K562 (cell line): ENCODE data around the gene TSTD2. TPM values are rescaled to one million over a fixed set of nuclear protein-coding genes. Genes with fewer than 3 reads are reported as not detected.

Experiments used
- ATAC-seq: fragments of 200-7000 bp; cut with Tn5 transposase; 3 replicates; pipeline ENCODE4 v1.9.1; 2020; ENCODE audit warnings: moderate library complexity
- BruUV-seq: library from RNA; stranded (reverse); fragments of 400-500 nt; replicated peaks from 2 replicates; lab custom pipeline; 2021; lab: Mats Ljungman, UMichigan
- CTCF ChIA-PET: fragments of 300-600 bp; formaldehyde crosslinking; extraction: SDS; loops from one replicate; lab custom pipeline; 2021; ENCODE audit warnings: low intra/inter-chr PET ratio; lab: Yijun Ruan, JAX
- POLR2A ChIA-PET: fragments of 300-600, 350-650 bp; sonication (Branson Sonifier 250); formaldehyde crosslinking; extraction: SDS; loops from one replicate; lab custom pipeline; 2021; ENCODE audit warnings: antibody characterized with exemption, inconsistent platforms; lab: Yijun Ruan, JAX
- DNase-seq, 4 experiments: peaks; one replicate each; pipeline versions ENCODE4 v3.0.0 to v3.0.0-alpha.2; 2011 to 2018; ENCODE audit warnings: low spot score in 3 of 4, mixed read lengths in 3 of 4; ENCODE audit errors: extremely low read depth in 1 of 4
- FAIRE-seq: peaks from 2 replicates; lab custom pipeline; 2011; peaks lifted over from hg19 to GRCh38; lab: Jason Lieb, UNC
- H2AFZ ChIP-seq: 2 replicates; pipeline ENCODE4 v1.6.0; 2011; ENCODE audit warnings: low read depth, low read length, control low read depth, inconsistent platforms
- H3K27ac ChIP-seq: fragments of 200-600 bp; 3 replicates; pipeline ENCODE4 v1.8.0; 2011; ENCODE audit warnings: low read depth, mild to moderate bottlenecking, control low read depth, inconsistent platforms, low read length, moderate library complexity, mixed read lengths; ENCODE audit errors: extremely low read depth
- H3K27me3 ChIP-seq, 2 experiments: fragments of 300-600 bp in 1 of 2; 2 replicates in 1 of 2; 3 replicates in 1 of 2; pipeline versions ENCODE4 v1.6.0 to v1.8.0; 2011; ENCODE audit warnings: inconsistent platforms in 2 of 2, low read length in 2 of 2, mild to moderate bottlenecking in 1 of 2, mixed read lengths in 1 of 2, moderate library complexity in 1 of 2; ENCODE audit not compliant: control insufficient read depth in 2 of 2, insufficient read depth in 2 of 2
- H3K36me3 ChIP-seq: fragments of 300-600 bp; 3 replicates; pipeline ENCODE4 v1.8.0; 2011; ENCODE audit warnings: mild to moderate bottlenecking, low read length, inconsistent platforms; ENCODE audit not compliant: control insufficient read depth, insufficient read depth
- H3K4me1 ChIP-seq, 2 experiments: fragments of 200-600 bp in 1 of 2; replicated peaks in 1 of 2; 2 replicates in 1 of 2; 3 replicates in 1 of 2; pipeline versions ENCODE4 v1.5.1 to v1.8.0; 2011; ENCODE audit warnings: inconsistent platforms in 2 of 2, low read length in 2 of 2, mild to moderate bottlenecking in 1 of 2, mixed read lengths in 1 of 2, moderate library complexity in 1 of 2; ENCODE audit not compliant: control insufficient read depth in 2 of 2, insufficient read depth in 2 of 2
- H3K4me2 ChIP-seq: 2 replicates; pipeline ENCODE4 v1.6.1; 2011; ENCODE audit warnings: low read length, control low read depth, inconsistent platforms, mixed read lengths; ENCODE audit not compliant: insufficient read depth
- H3K4me3 ChIP-seq: fragments of 200-600 bp; sonication (generic), shearing (Covaris generic); 2 replicates; pipeline ENCODE4 v1.5.1; 2016; ENCODE audit warnings: control low read depth, inconsistent platforms
- H3K79me2 ChIP-seq: fragments of 200-600 bp; 3 replicates; pipeline ENCODE4 v1.8.0; 2011; ENCODE audit warnings: low read length, inconsistent platforms; ENCODE audit not compliant: control insufficient read depth, insufficient read depth
- H3K9ac ChIP-seq, 2 experiments: 2 replicates each; pipeline versions ENCODE4 v1.6.0 to v1.6.1; 2011; ENCODE audit warnings: low read depth in 2 of 2, low read length in 2 of 2, control low read depth in 1 of 2, inconsistent platforms in 1 of 2, mild to moderate bottlenecking in 1 of 2, mixed read lengths in 1 of 2; ENCODE audit not compliant: insufficient read depth in 1 of 2
- H3K9me1 ChIP-seq: one replicate; pipeline ENCODE4 v1.6.0; 2011; ENCODE audit warnings: inconsistent platforms, mild to moderate bottlenecking, low read length, moderate library complexity; ENCODE audit not compliant: control insufficient read depth, insufficient read depth
- H3K9me3 ChIP-seq: replicated peaks from 2 replicates; pipeline ENCODE4 v1.5.1; 2011; ENCODE audit warnings: low read depth, low read length, inconsistent platforms; ENCODE audit not compliant: control insufficient read depth, insufficient read depth
- H4K20me1 ChIP-seq: replicated peaks from 2 replicates; pipeline ENCODE4 v1.6.1; 2011; ENCODE audit warnings: low read length, inconsistent platforms, mixed read lengths; ENCODE audit not compliant: control insufficient read depth, insufficient read depth
- ARNT ChIP-seq, 2 experiments: fragments of 450-650 bp; IDR thresholded peaks; 2 replicates each; pipeline ENCODE4 v1.6.1; 2016; ENCODE audit warnings: mild to moderate bottlenecking in 1 of 2
- CBX3 ChIP-seq, 2 experiments: IDR thresholded peaks; 1 replicate in 1 of 2; 2 replicates in 1 of 2; pipeline ENCODE4 v1.6.1; 2012; ENCODE audit warnings: inconsistent platforms in 2 of 2, low read length in 2 of 2, borderline replicate concordance in 1 of 2, control low read depth in 1 of 2
- FOXA1 ChIP-seq: fragments of 450-650 bp; IDR thresholded peaks from 2 replicates; pipeline ENCODE4 v1.6.1; 2016; ENCODE audit warnings: mild to moderate bottlenecking, borderline replicate concordance
- JUND ChIP-seq, 2 experiments: IDR thresholded peaks; 2 replicates in 1 of 2; 3 replicates in 1 of 2; pipeline ENCODE4 v1.6.1; 2011; ENCODE audit warnings: borderline replicate concordance in 2 of 2, low read depth in 2 of 2, low read length in 2 of 2, improper control_type of control experiment in 1 of 2, missing biosample characterization in 1 of 2, missing genetic modification characterization in 1 of 2, missing genetic modification reagents in 1 of 2
- MEF2A ChIP-seq: IDR thresholded peaks from 2 replicates; pipeline ENCODE4 v1.6.1; 2011; ENCODE audit warnings: low read depth, mild to moderate bottlenecking, low read length, moderate library complexity; ENCODE audit not compliant: control insufficient read depth
- RBM25 ChIP-seq: fragments of 200-400 bp; formaldehyde crosslinking; IDR thresholded peaks from 2 replicates; pipeline ENCODE4 v1.6.1; 2018; ENCODE audit warnings: low read length, low read depth, moderate library complexity; ENCODE audit not compliant: severe bottlenecking
- RBM34 ChIP-seq: fragments of 200-400 bp; formaldehyde crosslinking; IDR thresholded peaks from 2 replicates; pipeline ENCODE4 v1.6.1; 2018; ENCODE audit warnings: low read length, borderline replicate concordance; ENCODE audit not compliant: insufficient read depth
- SP1 ChIP-seq: sonication (generic); formaldehyde crosslinking; IDR thresholded peaks from 2 replicates; pipeline ENCODE4 v1.8.1; 2022; ENCODE audit warnings: mild to moderate bottlenecking, missing genetic modification reagents
- TCF3 ChIP-seq: sonication (generic); formaldehyde crosslinking; IDR thresholded peaks from 2 replicates; pipeline ENCODE4 v1.4.0; 2020; ENCODE audit warnings: mild to moderate bottlenecking, missing genetic modification reagents
- VEZF1 ChIP-seq: fragments of 200-800 bp; sonication (Bioruptor generic); IDR thresholded peaks from 2 replicates; pipeline ENCODE4 v1.6.1; 2017; ENCODE audit warnings: missing genetic modification characterization, missing compliant biosample characterization
- ZHX1 ChIP-seq: fragments of 150-350 bp; conservative IDR thresholded peaks from 2 replicates; pipeline ENCODE4 v1.6.1; 2014; ENCODE audit warnings: low read length
- WGBS: fragments of 100-300 bp; shearing (Covaris generic); methylation state at CpG from one replicate; pipeline ENCODE4 v1.1.6; 2016; ENCODE audit warnings: low coverage, mixed read lengths; ENCODE audit not compliant: insufficient coverage; ENCODE audit errors: missing lambda C conversion rate; 5-methylcytosine and 5-hydroxymethylcytosine counted together
- in situ Hi-C: fragments of 300-500 bp; cut with MboI; formaldehyde crosslinking; loops from 4 replicates; pipeline ENCODE4 v1.15.0; 2018; ENCODE audit warnings: inconsistent platforms, mixed read lengths
- intact Hi-C: fragments of 100-400 bp; cut with micrococcal nuclease; formaldehyde crosslinking; loops from 2 replicates; pipeline ENCODE4 v1.14.2; 2022
- polyA plus RNA-seq, 8 experiments: library from polyadenylated mRNA; depleted of rRNA in 4 of 8; stranded (reverse) in 5 of 8; unstranded in 3 of 8; fragments of >200 nt; fragmentation: Nextera tagmentation in 2 of 8; fragmentation: Illumina TruSeq in 1 of 8; extraction: Ambion mirVana in 2 of 8; extraction: Trizol in 1 of 8; gene quantifications; 2 replicates each; pipeline versions ENCODE4 v1.2.1 to v1.2.3, GENCODE V29; 2011 to 2014; ENCODE audit warnings: inconsistent platforms in 1 of 8, missing spikeins in 1 of 8
- total RNA-seq, 7 experiments: library from RNA; depleted of rRNA in 6 of 7; stranded (reverse); fragments of >200 nt in 6 of 7; fragmentation: Illumina TruSeq in 2 of 7; extraction: Trizol in 2 of 7; gene quantifications; 2 replicates each; pipeline versions ENCODE4 v1.2.1 to v1.2.3, GENCODE V29; 2011 to 2021; ENCODE audit warnings: low replicate concordance in 1 of 7

TSTD2 gene
- total and polyA plus RNA-seq, 9 of the 15 experiments (the other 6 are each of a cell fraction or from before 2014, with no cell fraction given), result 10.1 to 36.7 (median 19.0) TPM

- no peak overlapping the region for H3K27ac ChIP-seq
- H3K9ac ChIP-seq, result no peak overlapping the region
- DNase-seq (no peak), ATAC-seq (no peak), FAIRE-seq (no peak)
- no peaks in the 10 kb centered on the region for H3K9me1 ChIP-seq
- H3K36me3 ChIP-seq, result peaks cover 97% of the 10 kb centered on the region
- H3K4me3 ChIP-seq, result no peak overlapping the region
- no peaks in the 10 kb centered on the region for H4K20me1 ChIP-seq
- POLR2A ChIA-PET, result no interaction called here
- in situ Hi-C loops (no loop called here), intact Hi-C loops (no loop called here)
- H3K9me3 ChIP-seq, result no peaks in the 10 kb centered on the region
- TF ChIP-seq ZHX1 (no peak), RBM25 (no peak), CBX3 (IDR thresholded peaks at IDR 0.05; ENCODE audit: borderline replicate concordance in 1 of 2, low read length in 2 of 2) (no peak), RBM34 (no peak), VEZF1 (CRISPR knock-in tag) (no peak), FOXA1 (no peak), MEF2A (no peak), SP1 (no peak), TCF3 (no peak), JUND (IDR thresholded peaks at IDR 0.05; ENCODE audit: borderline replicate concordance, low read depth, low read length) (no peak), JUND (tag; IDR thresholded peaks at IDR 0.05; ENCODE audit: borderline replicate concordance, low read depth, low read length) (no peak), ARNT (IDR thresholded peaks at IDR 0.05) (no peak)
- H3K4me2 ChIP-seq, result no peak overlapping the region
- H3K4me1 ChIP-seq, result no peaks in the 10 kb centered on the region
- no peak overlapping the region for H2AFZ ChIP-seq
- CTCF ChIA-PET, result no interaction called here
- no TSS peak for BruUV-seq
- H3K27me3 ChIP-seq, result no peaks in the 10 kb centered on the region
- 80% methylated on average over 3 of the region's 3 CpGs for WGBS
- H3K79me2 ChIP-seq, result no peaks in the 10 kb centered on the region
Observed at GRCh38 chr9:97672403-97672802, 39.2 kb upstream of the TSTD2 start.
